Measurements from ENCODE around the gene LGMN. TPM values are rescaled to one million over a fixed set of nuclear protein-coding genes. Genes with fewer than 3 reads are reported as not detected.

Gene LGMN
- total and polyA plus RNA-seq, 2 of the 13 experiments (the other 11 are each of a cell fraction or from before 2014, with no cell fraction given): 28.9 to 76.4 TPM

DNA sequence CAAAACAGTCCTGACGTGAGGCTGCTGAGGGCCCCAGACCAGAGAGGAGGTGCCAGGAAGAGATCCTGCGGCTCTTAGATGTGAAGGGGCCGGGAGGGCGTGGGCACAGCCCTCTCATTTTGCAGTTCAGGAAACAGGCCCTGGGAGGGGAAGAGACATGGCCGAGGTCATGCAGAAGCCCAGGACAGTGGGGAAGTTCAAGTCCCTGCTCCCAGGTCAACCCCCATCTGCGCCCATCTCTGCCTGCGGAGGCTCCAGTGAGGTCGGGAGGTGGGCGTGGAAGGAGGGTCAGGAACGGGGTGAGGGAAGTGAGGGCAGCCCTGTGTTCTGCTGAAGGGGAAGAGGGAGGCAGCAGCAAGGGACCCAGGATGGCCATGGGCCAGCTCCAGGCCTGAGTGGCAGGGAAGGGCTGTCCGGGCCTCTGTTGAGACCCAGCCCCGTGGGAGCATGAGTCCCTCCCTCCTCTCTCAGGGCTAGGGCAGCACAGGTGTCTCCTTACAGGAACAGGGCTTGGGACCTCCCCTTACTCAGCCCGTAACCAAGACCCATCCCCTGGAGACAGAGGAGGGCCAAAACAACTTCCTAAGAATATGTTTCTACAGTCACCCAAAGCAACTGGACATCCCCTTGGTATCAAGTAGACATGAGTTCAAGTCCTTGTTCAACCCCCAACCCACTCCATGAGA, 90.8 kb downstream of the LGMN start:
- H3K9ac ChIP-seq (ENCODE audit: insufficient read depth, low read depth, low read length): no peak overlapping the region
- TF ChIP-seq RBAK (CRISPR knock-in tag; IDR thresholded peaks at IDR 0.05) (no peak), KLF15 (CRISPR knock-in tag; IDR thresholded peaks at IDR 0.05; ENCODE audit: borderline replicate concordance) (no peak), KAT2B (IDR thresholded peaks at IDR 0.05; ENCODE audit: borderline replicate concordance, low read depth, low read length) (no peak), ZNF225 (CRISPR knock-in tag; IDR thresholded peaks at IDR 0.05) (no peak), ZNF138 (CRISPR knock-in tag; IDR thresholded peaks at IDR 0.05; ENCODE audit: low read depth) (no peak)
- TF ChIP-seq, protein P1, sequence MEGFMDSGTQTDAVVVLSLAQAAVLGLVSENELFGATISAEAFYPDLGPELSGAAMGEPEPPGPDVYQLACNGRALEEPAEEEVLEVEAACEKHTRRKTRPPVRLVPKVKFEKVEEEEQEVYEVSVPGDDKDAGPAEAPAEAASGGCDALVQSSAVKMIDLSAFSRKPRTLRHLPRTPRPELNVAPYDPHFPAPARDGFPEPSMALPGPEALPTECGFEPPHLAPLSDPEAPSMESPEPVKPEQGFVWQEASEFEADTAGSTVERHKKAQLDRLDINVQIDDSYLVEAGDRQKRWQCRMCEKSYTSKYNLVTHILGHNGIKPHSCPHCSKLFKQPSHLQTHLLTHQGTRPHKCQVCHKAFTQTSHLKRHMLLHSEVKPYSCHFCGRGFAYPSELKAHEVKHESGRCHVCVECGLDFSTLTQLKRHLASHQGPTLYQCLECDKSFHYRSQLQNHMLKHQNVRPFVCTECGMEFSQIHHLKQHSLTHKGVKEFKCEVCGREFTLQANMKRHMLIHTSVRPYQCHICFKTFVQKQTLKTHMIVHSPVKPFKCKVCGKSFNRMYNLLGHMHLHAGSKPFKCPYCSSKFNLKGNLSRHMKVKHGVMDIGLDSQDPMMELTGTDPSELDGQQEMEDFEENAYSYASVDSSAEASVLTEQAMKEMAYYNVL (CRISPR knock-in tag; IDR thresholded peaks at IDR 0.05; ENCODE audit: borderline replicate concordance): no peak
- H3K36me3 ChIP-seq (replicated peaks in 1 of 2; ENCODE audit: control insufficient read depth in 1 of 2, insufficient read depth in 2 of 2, low read length in 2 of 2): peaks cover 2 to 7% of the 10 kb centered on the region in 2 experiments; a peak in 1 of 5 replicates
- H3K9me3 ChIP-seq (ENCODE audit: low read length): no peaks in the 10 kb centered on the region
- H3K27ac ChIP-seq (ENCODE audit: extremely low read length, insufficient read depth, low read length): no peak overlapping the region
- intact Hi-C loops (cut with micrococcal nuclease; ENCODE audit: unreplicated experiment): no loop called here
- no peaks in the 10 kb centered on the region for H3K79me2 ChIP-seq (ENCODE audit: insufficient read depth, low read length)
- in situ Hi-C loops (cut with HindIII; ENCODE audit: extremely low pct_ligation_motif_present, low pct_unique_long_range_greater_than_20kb): no loop called here
- BruUV-seq (replicated peaks): no TSS peak
- WGBS (ENCODE audit: low lambda C conversion rate): 94% methylated on average over 10 of the region's 13 CpGs
- no peak for FAIRE-seq
- H2AFZ ChIP-seq (ENCODE audit: low read length): no peak overlapping the region
- POLR2A ChIA-PET: no interaction called here
- no peak overlapping the region for H3K4me3 ChIP-seq (replicated peaks in 1 of 3; ENCODE audit: insufficient read depth in 1 of 3, low read depth in 2 of 3, low read length in 3 of 3)
- H3K27me3 ChIP-seq (ENCODE audit: control insufficient read depth in 1 of 2, insufficient read depth in 2 of 2, low read length in 2 of 2): no peaks in the 10 kb centered on the region
- ATAC-seq: no peak
- no peaks in the 10 kb centered on the region for H4K20me1 ChIP-seq (ENCODE audit: insufficient read depth, low read length)
- H3K4me2 ChIP-seq (ENCODE audit: low read depth, low read length): no peak overlapping the region
- H3K4me1 ChIP-seq (ENCODE audit: insufficient read depth, low read length): no peaks in the 10 kb centered on the region
- CTCF ChIA-PET (ENCODE audit: low intra/inter-chr PET ratio, low total read pairs): no interaction called here
- no peak for DNase-seq (ENCODE audit: low spot score)
